Uterus (tissue), 4 donors: ENCODE data around the gene PRDX6. TPM values are rescaled to one million over a fixed set of nuclear protein-coding genes. Genes with fewer than 3 reads are reported as not detected.
A peak's percentile ranks its signal among the peaks of the same experiment; 100 is the strongest.

Experiments used
- DNase-seq, 2 donors: peaks; one replicate each; pipeline ENCODE4 v3.0.0-alpha.2; 2019 to 2020
- H3K27ac ChIP-seq, 2 donors: fragments of 200-600 bp; sonication (generic); 1 replicate in 1 of 2; 2 replicates in 1 of 2; pipeline ENCODE4 v1.5.1; 2016 to 2018
- H3K27me3 ChIP-seq, 2 donors: fragments of 200-600 bp; sonication (generic); one replicate each; pipeline ENCODE4 v1.5.1; 2018 to 2019; ENCODE audit warnings: control low read depth in 1 of 2
- H3K36me3 ChIP-seq, 2 donors: fragments of 200-600 bp; sonication (generic); one replicate each; pipeline ENCODE4 v1.5.1; 2019; ENCODE audit warnings: control low read depth in 1 of 2
- H3K4me1 ChIP-seq, 2 donors: fragments of 200-600 bp; sonication (generic); one replicate each; pipeline ENCODE4 v1.5.1; 2018 to 2019; ENCODE audit warnings: control low read depth in 1 of 2
- H3K4me3 ChIP-seq, 2 donors: fragments of 200-600 bp; sonication (generic); 1 replicate in 1 of 2; 2 replicates in 1 of 2; pipeline ENCODE4 v1.5.1; 2018 to 2019; ENCODE audit warnings: mild to moderate bottlenecking in 1 of 2
- H3K9me3 ChIP-seq, 2 donors: fragments of 200-600 bp; sonication (generic); one replicate each; pipeline ENCODE4 v1.5.1; 2019; ENCODE audit warnings: control low read depth in 1 of 2
- CTCF ChIP-seq, 4 experiments: fragments of 200-600 bp in 2 of 4; fragments of 450-650 bp in 2 of 4; sonication (generic) in 2 of 4; IDR thresholded peaks; one replicate each; pipeline ENCODE4 v1.5.1; 2016 to 2019; ENCODE audit warnings: antibody characterized with exemption in 4 of 4, mild to moderate bottlenecking in 2 of 4, moderate library complexity in 1 of 4
- POLR2A ChIP-seq, 2 donors: fragments of 450-650 bp; IDR thresholded peaks; one replicate each; pipeline ENCODE4 v1.6.1; 2016; ENCODE audit warnings: antibody characterized with exemption in 2 of 2, mild to moderate bottlenecking in 1 of 2, moderate library complexity in 1 of 2
- intact Hi-C: fragments of 100-400 bp; cut with DNase I; formaldehyde crosslinking; loops from one replicate; pipeline ENCODE4 v1.15.1; 2023; ENCODE audit warnings: low total_unique reads
- total RNA-seq, 4 donors: library from RNA; depleted of rRNA in 3 of 4; stranded (reverse); fragments of >200 nt in 3 of 4; gene quantifications; one replicate each; pipeline versions ENCODE4 v1.1.0 to v1.2.4, GENCODE V29; 2014 to 2023
- donor health status: DM: yes; HTN: yes; CAD: no.

The PRDX6 gene
- total RNA-seq, 4 donors from 2014 or later: 51.2 to 218 (median 144) TPM

DNA sequence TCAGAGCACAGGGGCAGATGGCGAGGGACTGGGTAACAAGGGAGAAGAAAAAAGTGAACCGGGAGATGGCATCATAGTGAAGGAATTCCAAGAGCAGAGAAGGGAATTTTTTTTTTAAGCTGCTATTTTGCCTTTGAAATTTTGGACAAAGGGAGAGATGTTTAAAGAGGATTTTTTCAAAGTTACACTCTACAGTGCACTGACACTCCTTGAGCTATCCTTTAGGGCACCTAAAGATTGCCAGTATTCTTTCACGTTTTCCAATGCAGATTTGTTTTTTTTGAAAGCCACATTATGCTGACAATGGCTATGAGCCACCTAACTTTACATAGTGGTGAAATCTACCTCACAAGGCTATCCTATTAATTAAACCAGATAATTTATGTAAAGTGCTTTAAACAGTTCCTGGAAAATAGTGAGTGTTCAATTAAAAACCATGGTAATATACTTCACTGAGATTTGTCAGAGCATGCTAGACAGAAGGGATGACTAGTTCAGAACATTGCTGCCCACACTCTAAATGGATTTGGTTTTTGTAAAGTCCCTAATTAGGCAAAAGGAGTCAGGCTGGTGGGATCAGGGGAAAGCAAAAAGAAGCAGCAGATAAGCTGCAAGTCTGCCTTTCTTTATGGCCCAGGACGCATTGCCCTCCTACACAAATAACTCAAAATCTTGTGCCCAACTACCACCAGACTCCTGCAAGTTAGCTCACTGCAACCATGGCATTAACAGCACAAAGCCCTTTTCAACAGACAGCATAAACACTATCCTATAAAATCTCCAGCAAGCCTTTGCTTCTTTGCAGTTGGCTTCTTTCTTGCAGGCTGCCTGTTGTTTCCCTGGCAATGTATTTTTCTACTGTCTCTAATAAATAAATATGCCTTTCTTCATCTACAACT, 53.9 kb downstream of the PRDX6 start:
- Histone ChIP-seq H3K9me3 (no peaks in the 10 kb centered on the region), H3K36me3 (no peaks in the 10 kb centered on the region), H3K27me3 (no peaks in the 10 kb centered on the region), H3K27ac (peak overlapping the region in 1 of 2 donors; percentile 36), H3K4me3 (peak overlapping the region; percentile 0 to 1), H3K4me1 (no peaks in the 10 kb centered on the region)
- TF ChIP-seq POLR2A (IDR thresholded peaks at IDR 0.05) (no peak), CTCF (IDR thresholded peaks at IDR 0.05) (no peak)
- no peak for DNase-seq
- intact Hi-C loops: no loop called here

DNA sequence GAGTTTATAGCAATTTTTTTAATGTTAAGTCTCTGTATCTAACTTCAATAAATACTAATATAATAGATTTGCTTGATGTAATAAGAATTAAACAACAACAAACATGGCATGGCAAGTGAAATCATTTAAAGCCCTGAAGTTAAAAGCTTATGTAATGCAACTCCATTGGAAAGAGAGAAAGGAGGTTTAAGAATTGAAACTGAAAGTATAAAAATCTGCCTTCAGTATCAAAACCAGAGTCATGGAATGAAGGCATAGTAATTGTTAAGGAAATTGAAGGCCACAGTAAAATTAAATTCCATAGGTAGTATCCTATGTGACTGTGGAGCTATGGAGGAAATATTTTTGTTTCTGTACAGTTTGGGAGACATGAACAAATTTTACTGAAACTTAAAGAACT, 55.1 kb downstream of the PRDX6 start:
- intact Hi-C loops: no loop called here
- H3K36me3 ChIP-seq: no peaks in the 10 kb centered on the region
- peak overlapping the region; percentile 19 to 36 for H3K27ac ChIP-seq
- no peaks in the 10 kb centered on the region for H3K9me3 ChIP-seq
- H3K4me3 ChIP-seq: peak overlapping the region in 1 of 2 donors; percentile 0
- no peak for TF ChIP-seq CTCF (IDR thresholded peaks at IDR 0.05)
- no peak for TF ChIP-seq POLR2A (IDR thresholded peaks at IDR 0.05)
- H3K4me1 ChIP-seq: no peaks in the 10 kb centered on the region
- DNase-seq: no peak
- H3K27me3 ChIP-seq: no peaks in the 10 kb centered on the region

GRCh38 chr1:173536223-173536622, 59.1 kb downstream of the PRDX6 start:
- Histone ChIP-seq H3K9me3 (no peaks in the 10 kb centered on the region), H3K36me3 (no peaks in the 10 kb centered on the region), H3K4me3 (no peak overlapping the region), H3K27me3 (no peaks in the 10 kb centered on the region), H3K4me1 (no peaks in the 10 kb centered on the region), H3K27ac (no peak overlapping the region)
- TF ChIP-seq POLR2A (IDR thresholded peaks at IDR 0.05): no peak
- no peak for TF ChIP-seq CTCF (IDR thresholded peaks at IDR 0.05)
- intact Hi-C loops: no loop called here
- DNase-seq: no peak

Other genes starting within 250 kb of the PRDX6 start
- under 1 TPM in 1 of 4 donors, not detected in 3; 0.83 TPM for gene SLC9C2, start 125.7 kb downstream of the PRDX6 start, total RNA-seq
- gene TEX50, start 158.0 kb downstream of the PRDX6 start, total RNA-seq: not detected
- 10 to 100 TPM in 1 of 4 donors, 1 to 10 TPM in 1, under 1 TPM in 1, not detected in 1; 0.51 to 10.2 (median 2.8) TPM for gene ANKRD45, start 192.5 kb downstream of the PRDX6 start, total RNA-seq
- gene KLHL20, start 237.6 kb downstream of the PRDX6 start, total RNA-seq: 10 to 100 TPM in 3 of 4 donors, 1 to 10 TPM in 1; 7.2 to 82.6 (median 51.9) TPM